GM19238 (cell line): ENCODE results near the gene LSM3.

ENCODE experiments used
- DNase-seq: peaks from one replicate; pipeline ENCODE4 v3.0.0; 2011; ENCODE audit warnings: low spot score; ENCODE audit not compliant: insufficient read length

The LSM3 gene

DNA sequence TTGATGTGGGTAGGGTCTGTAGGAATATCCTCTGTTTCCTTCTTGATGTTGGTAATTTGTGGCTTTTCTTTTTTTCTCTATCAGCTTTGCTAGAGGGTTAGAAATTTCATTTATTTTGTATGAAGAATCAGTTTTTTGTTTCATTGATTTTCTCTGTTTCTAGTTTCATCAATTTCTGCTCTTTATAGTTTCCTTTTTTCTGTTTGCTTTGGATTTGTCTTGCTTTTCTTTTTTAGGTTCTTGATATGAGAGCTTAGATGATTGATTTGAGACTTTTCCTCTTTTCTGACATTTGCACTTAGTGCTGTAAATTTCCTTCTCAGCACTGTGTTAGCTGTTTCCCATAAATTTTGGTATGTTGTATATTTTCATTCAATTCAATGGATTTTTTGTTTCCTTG, 61.3 kb downstream of the LSM3 start:
- no peak for DNase-seq

DNA sequence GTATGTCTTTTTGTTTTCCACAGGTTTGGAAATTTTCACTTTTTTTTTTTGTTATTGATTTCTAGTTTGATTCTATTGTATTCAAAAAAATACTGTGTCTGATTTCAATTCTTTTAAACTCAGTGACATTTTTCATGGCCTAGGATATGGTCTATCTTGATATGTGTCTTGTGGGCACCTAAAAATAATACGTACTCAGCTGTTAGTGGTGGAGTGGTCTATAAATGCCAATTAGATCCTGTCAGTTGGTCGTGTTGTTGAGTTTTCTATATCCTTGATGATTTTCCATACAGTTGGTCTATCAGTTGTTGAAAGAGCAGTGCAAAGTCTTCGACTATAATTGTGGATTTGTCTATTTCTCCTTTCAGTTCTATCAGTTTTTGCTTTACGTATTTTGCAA, 61.7 kb downstream of the LSM3 start:
- DNase-seq: no peak

DNA sequence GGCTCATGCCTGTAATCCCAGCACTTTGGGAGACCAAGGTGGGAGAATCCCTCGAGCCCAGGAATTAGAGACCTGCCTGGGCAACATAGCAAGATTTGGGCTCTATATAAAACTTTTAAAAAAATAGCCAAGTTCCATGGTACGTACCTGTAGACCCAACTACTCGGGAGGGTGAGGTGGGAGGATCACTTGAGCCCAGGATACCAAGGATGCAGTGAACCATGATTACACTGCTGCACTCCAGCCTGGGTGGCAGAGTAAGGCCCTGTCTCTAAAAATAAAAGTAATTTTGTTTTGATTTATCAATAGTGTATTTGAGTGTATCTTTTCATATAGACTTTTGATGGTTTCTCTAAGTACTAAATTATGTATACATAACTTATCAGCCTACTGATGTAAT, 63.1 kb downstream of the LSM3 start:
- DNase-seq: no peak

DNA sequence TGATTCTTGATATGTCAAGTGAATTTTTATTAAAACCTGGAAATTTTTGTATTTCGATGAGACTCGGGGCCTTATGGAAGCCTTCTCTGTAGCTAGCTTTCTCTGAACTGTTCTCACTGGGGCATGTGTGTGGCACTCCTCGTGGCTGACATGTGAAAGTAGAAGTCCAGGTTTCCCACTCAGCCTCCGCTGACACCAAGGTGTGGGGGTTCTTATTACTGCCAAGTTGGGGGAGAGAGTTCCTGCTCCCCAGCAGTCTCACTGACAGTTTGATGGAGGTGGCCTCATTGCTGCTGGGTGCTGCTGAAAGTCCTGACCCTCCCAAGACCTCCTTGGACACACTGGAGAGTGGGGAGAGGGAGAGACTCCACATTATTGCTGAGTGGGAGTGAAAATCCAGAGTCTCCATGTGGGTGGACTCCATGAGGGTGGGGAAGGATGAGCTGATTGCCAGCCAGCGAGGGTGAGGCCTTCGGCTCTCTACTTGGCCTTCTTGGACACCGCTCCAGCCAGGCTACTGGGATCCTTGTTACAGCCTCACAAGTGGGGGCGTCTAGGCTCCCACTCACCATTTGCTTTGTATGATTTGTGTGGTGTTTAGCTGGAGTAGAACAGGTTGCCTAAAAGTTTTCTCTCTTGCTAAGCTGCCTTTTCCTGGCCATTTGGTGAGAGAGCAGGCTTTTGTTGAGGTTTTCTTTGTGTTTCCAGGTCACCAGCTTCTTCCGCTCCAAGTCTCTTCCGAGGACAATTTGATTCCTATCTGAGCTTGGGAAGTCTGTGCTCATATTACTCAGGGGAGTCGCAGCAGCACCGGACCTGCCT, 64.1 kb downstream of the LSM3 start:
- no peak for DNase-seq

DNA sequence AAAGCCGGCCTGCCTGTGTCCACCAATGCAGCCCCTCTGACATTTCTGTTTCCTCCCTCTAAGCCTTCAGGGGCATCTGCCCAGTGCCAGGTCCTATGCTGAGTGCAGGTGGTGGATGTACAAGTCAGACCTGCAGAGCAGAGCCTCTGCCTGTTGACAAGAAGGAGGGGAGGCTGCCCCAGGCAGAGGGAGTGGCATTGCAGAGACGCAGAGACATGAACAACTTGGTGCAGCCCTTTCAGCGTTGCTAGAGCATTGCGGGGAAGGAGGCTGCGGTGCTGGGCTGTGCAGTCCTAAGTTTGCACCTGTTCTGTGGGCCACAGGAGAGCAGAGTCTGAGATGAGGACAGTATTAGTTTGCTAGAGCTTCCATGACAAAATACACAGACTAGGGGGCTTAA, 65.2 kb downstream of the LSM3 start:
- DNase-seq: no peak

DNA sequence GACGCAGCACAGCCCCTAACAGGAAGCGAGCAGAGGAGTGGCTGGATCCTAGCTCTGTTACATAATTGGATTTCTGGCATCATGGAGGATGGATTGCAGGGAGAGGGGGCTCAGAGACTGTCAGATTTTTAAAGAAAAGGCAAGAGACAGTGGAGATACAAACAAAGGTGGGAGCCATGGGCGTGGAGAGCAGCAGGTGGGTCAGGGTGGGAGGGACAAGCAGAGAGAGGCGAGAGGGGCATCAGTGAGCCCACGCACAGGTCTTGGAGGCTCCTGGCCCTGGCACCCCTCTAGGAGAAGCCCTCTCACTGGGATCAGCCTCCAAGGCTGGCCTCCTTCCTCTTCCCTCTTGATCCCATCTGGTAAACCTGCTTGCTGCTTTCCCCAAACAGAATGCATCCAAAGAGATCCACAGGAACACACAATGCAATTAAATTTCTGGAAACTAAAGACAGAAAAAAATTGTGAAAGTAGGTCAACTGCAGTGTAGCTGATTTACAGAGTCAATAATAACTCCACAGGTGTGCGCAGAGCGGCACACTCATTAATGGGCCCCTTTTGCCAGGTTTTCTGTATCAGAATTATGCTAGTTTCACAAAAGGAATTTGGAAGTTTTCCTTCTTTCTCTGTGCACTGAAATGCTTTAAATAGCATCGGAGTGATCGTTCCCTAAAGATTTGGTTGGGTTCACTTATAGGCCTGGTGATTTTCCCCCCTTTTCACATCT, 66.1 kb downstream of the LSM3 start:
- no peak for DNase-seq

DNA sequence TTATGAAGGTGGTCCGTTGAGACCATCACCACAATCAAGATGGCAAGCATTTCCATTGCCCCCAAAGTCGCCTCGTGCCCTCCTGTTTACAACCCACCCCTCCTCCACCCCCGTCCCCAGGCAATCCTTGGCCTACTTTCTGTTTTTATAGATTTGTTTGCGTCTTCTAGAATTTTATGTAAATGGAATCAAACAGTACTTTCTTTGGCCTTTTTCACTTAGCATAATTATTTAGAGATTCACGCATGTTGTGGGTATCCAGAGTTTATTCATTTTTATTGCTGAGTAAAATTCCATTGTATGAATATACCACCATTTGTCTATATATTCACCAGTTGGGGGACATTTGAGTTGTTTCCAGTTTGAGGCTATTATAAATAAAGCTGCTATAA, 66.6 kb downstream of the LSM3 start:
- no peak for DNase-seq

DNA sequence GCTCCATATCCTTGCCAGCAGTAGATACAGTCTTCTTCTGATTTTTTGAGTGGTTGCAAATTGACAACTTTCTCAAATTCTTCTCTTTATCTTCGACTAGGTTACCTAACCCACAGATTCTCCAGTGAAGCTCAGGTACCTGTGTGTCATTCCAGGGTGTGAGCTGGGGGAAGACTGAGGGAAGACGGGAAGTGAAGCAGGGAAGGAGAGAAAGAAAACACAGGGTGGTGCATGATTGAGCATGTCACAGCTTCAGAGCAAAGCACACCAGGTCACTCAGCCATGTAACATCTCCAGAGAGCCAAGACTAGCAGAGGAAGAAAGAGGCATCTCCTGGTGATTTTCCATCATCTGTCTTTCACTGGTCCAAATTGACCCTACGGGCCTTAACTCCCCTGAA, 67.2 kb downstream of the LSM3 start:
- no peak for DNase-seq

DNA sequence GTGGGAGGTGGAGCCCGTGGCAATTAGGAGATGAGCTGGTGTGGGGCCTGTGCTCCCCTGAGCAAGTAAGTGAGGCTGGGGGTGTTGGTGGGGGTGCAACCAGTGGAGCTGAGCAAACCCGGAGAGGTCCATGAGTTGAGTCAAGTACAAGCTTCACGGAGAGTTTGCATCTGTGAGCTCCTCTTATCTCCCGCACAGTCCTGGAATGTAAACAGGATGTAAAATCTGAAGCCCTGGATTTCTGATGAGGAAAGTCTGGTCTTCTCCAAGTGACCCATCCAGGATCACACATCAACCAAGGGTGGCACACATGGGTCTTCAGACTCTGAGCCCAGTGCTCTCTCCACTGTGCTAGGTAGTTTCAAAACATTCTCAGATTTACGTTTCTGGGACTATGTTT, 67.8 kb downstream of the LSM3 start:
- no peak for DNase-seq

DNA sequence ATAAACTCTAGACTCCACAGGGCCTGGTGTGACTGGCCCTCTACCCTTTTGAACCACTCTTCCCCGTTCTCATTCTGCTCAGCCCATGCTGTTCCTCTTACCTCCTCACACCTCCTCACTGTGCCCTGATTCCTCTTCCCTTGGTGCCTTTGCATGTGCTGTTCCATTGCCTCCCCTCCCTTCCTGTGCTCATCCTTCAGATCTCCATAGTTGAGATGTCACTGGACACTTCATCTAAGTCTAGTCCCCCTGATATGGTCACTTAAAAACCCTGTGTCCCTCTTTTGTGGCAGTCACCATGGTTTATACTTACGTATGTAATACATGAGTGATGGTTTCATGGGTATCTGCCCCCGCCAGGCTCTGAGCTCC, 69.8 kb downstream of the LSM3 start:
- DNase-seq: no peak

DNA sequence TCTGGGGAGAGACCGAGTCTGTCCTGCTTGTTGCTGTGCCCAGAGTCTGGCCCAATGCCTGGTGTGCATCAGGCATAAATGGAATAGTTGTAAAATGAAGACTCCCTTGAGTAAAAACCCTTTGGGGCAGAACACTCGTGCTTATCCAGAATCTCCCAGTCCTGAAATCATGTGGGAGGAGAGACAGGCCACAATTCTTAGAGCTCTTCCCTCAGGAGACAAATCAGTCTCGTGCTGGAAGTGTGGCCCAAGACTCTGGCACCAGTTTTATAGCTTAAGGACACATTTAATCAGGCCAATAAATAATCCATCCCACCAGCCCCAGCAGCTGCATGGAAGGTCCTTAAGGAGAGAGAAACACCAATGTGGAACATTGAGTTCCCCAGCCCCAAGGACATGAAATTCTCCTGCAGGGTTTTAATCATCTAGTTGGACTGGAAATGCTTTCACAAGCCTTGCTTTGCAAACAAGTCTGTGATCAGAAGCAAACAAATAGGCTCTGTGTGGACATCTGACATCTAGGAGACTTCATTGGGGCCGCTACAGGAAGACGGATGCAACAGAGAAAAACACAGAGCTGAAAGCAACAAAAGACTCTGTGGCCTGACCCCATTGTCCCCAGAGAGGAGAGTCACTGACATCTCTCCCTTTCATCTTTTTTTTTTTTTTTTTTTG, 70.4 kb downstream of the LSM3 start:
- DNase-seq: no peak
